Neural cell (in vitro differentiated cells): ENCODE data around the gene ITGA1.

Experiments
- SMC3 ChIP-seq: fragments of 450-650 bp; conservative IDR thresholded peaks from 2 replicates; pipeline ENCODE4 v1.6.1; 2014; ENCODE audit warnings: antibody characterized with exemption, mild to moderate bottlenecking, moderate library complexity; ENCODE audit not compliant: poor library complexity
- TF ChIP-seq, protein P1 (sequence below): fragments of 450-650 bp; IDR thresholded peaks from 2 replicates; pipeline ENCODE4 v1.5.1; 2014; ENCODE audit warnings: antibody characterized with exemption, mild to moderate bottlenecking, moderate library complexity; ENCODE audit not compliant: poor library complexity, severe bottlenecking

DNA sequence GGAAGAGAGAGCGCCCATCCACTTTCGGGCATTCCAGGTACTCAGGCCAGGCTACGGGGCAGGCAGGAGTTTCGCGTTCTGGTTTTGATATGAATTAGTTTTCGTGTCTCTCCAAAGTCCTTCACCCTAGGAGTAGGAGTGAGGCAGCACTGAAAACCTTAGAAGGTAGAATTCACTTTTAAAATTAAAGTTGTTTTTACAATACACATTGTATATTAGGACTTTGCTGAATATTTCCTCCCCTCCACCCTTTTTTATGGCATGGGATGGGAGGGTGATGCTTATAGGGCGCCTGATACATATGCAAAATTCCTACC, 747 bp downstream of the ITGA1 start:
- TF ChIP-seq, protein P1, sequence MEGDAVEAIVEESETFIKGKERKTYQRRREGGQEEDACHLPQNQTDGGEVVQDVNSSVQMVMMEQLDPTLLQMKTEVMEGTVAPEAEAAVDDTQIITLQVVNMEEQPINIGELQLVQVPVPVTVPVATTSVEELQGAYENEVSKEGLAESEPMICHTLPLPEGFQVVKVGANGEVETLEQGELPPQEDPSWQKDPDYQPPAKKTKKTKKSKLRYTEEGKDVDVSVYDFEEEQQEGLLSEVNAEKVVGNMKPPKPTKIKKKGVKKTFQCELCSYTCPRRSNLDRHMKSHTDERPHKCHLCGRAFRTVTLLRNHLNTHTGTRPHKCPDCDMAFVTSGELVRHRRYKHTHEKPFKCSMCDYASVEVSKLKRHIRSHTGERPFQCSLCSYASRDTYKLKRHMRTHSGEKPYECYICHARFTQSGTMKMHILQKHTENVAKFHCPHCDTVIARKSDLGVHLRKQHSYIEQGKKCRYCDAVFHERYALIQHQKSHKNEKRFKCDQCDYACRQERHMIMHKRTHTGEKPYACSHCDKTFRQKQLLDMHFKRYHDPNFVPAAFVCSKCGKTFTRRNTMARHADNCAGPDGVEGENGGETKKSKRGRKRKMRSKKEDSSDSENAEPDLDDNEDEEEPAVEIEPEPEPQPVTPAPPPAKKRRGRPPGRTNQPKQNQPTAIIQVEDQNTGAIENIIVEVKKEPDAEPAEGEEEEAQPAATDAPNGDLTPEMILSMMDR = no peak
- no peak for TF ChIP-seq SMC3
